GM23338 (cell line): ENCODE data around the gene TNFAIP8L1. TPM values are rescaled to one million over a fixed set of nuclear protein-coding genes. Genes with fewer than 3 reads are reported as not detected.

Experiments used
- ATAC-seq: fragments of 200-7000 bp; cut with Tn5 transposase; 3 replicates; pipeline ENCODE4 v1.9.1; 2020
- DNase-seq: peaks from one replicate; pipeline ENCODE4 v3.0.0-alpha.2; 2015; ENCODE audit warnings: low spot score
- H2AFZ ChIP-seq: fragments of 200-600 bp; sonication (generic); 2 replicates; pipeline ENCODE4 v1.8.0; 2016; ENCODE audit warnings: antibody characterized with exemption, mild to moderate bottlenecking, moderate library complexity
- H3F3A ChIP-seq: fragments of 200-600 bp; sonication (generic); replicated peaks from 2 replicates; pipeline ENCODE4 v1.8.0; 2017; ENCODE audit warnings: antibody characterized with exemption, mixed run types, low read depth
- H3K27ac ChIP-seq: fragments of 200-600 bp; sonication (generic); 2 replicates; pipeline ENCODE4 v1.6.1; 2016; ENCODE audit warnings: low read depth
- H3K27me3 ChIP-seq: fragments of 200-600 bp; sonication (generic); 2 replicates; pipeline ENCODE4 v1.8.0; 2016; ENCODE audit warnings: mild to moderate bottlenecking, mixed run types, moderate library complexity; ENCODE audit not compliant: insufficient read depth
- H3K36me3 ChIP-seq: fragments of 200-600 bp; sonication (generic); 2 replicates; pipeline ENCODE4 v1.8.0; 2016; ENCODE audit warnings: mild to moderate bottlenecking; ENCODE audit not compliant: insufficient read depth
- H3K4me1 ChIP-seq: fragments of 200-600 bp; sonication (generic); 2 replicates; pipeline ENCODE4 v1.8.0; 2016; ENCODE audit warnings: mild to moderate bottlenecking, moderate library complexity; ENCODE audit not compliant: insufficient read depth
- H3K4me2 ChIP-seq: fragments of 200-600 bp; sonication (generic); 2 replicates; pipeline ENCODE4 v1.7.1; 2017; ENCODE audit warnings: mixed run types
- H3K4me3 ChIP-seq: fragments of 200-600 bp; sonication (generic); 2 replicates; pipeline ENCODE4 v1.6.1; 2016; ENCODE audit warnings: mixed run types
- H3K79me2 ChIP-seq: fragments of 200-600 bp; sonication (generic); replicated peaks from 2 replicates; pipeline ENCODE4 v1.8.0; 2017; ENCODE audit warnings: mild to moderate bottlenecking; ENCODE audit not compliant: insufficient read depth
- H3K9me2 ChIP-seq: fragments of 200-600 bp; sonication (generic); 2 replicates; pipeline ENCODE4 v1.8.0; 2017; ENCODE audit not compliant: insufficient read depth
- H4K20me1 ChIP-seq: fragments of 200-600 bp; sonication (generic); replicated peaks from 2 replicates; pipeline ENCODE4 v1.8.0; 2017; ENCODE audit warnings: mild to moderate bottlenecking; ENCODE audit not compliant: insufficient read depth
- H3K27ac Mint-ChIP-seq: 2 replicates; pipeline ENCODE4 v1.8.0; 2020; ENCODE audit warnings: inconsistent platforms, mild to moderate bottlenecking, moderate library complexity, mixed read lengths
- H3K27me3 Mint-ChIP-seq: 3 replicates; pipeline ENCODE4 v1.8.0; 2022; ENCODE audit warnings: low read depth, mild to moderate bottlenecking, moderate library complexity, mixed read lengths, inconsistent platforms; ENCODE audit not compliant: insufficient read depth, poor library complexity
- H3K36me3 Mint-ChIP-seq: 3 replicates; pipeline ENCODE4 v1.8.0; 2021; ENCODE audit warnings: low read depth, mild to moderate bottlenecking, inconsistent platforms, moderate library complexity, mixed read lengths
- H3K4me1 Mint-ChIP-seq: 3 replicates; pipeline ENCODE4 v1.8.0; 2020; ENCODE audit warnings: mild to moderate bottlenecking, inconsistent platforms, mixed read lengths
- H3K4me3 Mint-ChIP-seq: 3 replicates; pipeline ENCODE4 v1.8.0; 2021; ENCODE audit warnings: moderate library complexity, mild to moderate bottlenecking, inconsistent platforms, mixed read lengths
- H3K9me3 Mint-ChIP-seq: 3 replicates; pipeline ENCODE4 v1.8.0; 2020; ENCODE audit warnings: moderate library complexity, mild to moderate bottlenecking, inconsistent platforms, mixed read lengths
- CREB1 ChIP-seq: fragments of 250-450 bp; sonication (Bioruptor Pico); IDR thresholded peaks from 2 replicates; pipeline ENCODE4 v1.5.0; 2020; ENCODE audit warnings: low read depth, mild to moderate bottlenecking, moderate library complexity
- JUNB ChIP-seq: IDR thresholded peaks from one replicate; pipeline ENCODE4 v1.6.1; 2016; ENCODE audit warnings: antibody characterized with exemption; ENCODE audit not compliant: unreplicated experiment
- POLR2AphosphoS5 ChIP-seq: IDR thresholded peaks from 2 replicates; pipeline ENCODE4 v1.6.1; 2016; ENCODE audit warnings: antibody characterized with exemption, low read depth
- ZNF331 ChIP-seq: fragments of 250-450 bp; sonication (Bioruptor Pico); IDR thresholded peaks from 2 replicates; pipeline ENCODE4 v1.5.0; 2020; ENCODE audit warnings: low read depth, mild to moderate bottlenecking, moderate library complexity
- polyA plus RNA-seq: library from polyadenylated mRNA; unstranded; fragments of >200 nt; fragmentation: Nextera tagmentation; extraction: Ambion mirVana; gene quantifications from 2 replicates; pipeline ENCODE4 v1.2.1, GENCODE V29; 2016
- total RNA-seq: library from RNA; depleted of rRNA; stranded (reverse); fragments of >200 nt; shearing (Covaris generic); gene quantifications from 2 replicates; pipeline ENCODE4 v1.2.3, GENCODE V29; 2014
- TF ChIP-seq, protein P1 (sequence below): fragments of 250-450 bp; sonication (Bioruptor Pico); IDR thresholded peaks from 2 replicates; pipeline ENCODE4 v1.5.0; 2020; ENCODE audit warnings: mild to moderate bottlenecking, moderate library complexity
- TF ChIP-seq, protein P2 (sequence below): IDR thresholded peaks from 2 replicates; pipeline ENCODE4 v1.6.1; 2016; ENCODE audit warnings: antibody characterized with exemption
- TF ChIP-seq, protein P3 (sequence below): IDR thresholded peaks from one replicate; pipeline ENCODE4 v1.6.1; 2018; ENCODE audit warnings: antibody characterized with exemption; ENCODE audit not compliant: unreplicated experiment

Gene TNFAIP8L1
- total and polyA plus RNA-seq, 2 experiments from 2014 or later: 2.7 to 4.1 TPM

DNA sequence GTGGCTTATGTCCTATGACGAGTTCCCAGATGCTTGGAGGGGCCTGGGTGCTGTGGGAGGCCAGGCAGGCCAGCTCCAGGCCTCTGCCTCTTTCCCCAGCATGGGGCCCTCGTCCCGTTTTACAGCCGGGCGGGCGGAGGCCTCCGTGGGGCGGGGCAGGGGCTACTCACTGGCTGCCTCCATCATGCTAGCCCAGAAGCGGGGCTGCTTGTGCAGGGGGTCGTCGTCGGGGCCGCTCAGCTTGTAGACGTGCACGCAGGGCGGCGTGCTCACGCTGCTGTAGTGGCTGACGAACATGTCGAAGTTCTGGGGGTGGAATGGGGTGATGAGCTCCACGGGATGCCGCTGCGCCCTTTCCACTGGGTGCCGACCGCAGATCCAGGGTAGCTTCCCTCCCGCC is 49.3 kb downstream of the TNFAIP8L1 start (continued):
- TF ChIP-seq, protein P1, sequence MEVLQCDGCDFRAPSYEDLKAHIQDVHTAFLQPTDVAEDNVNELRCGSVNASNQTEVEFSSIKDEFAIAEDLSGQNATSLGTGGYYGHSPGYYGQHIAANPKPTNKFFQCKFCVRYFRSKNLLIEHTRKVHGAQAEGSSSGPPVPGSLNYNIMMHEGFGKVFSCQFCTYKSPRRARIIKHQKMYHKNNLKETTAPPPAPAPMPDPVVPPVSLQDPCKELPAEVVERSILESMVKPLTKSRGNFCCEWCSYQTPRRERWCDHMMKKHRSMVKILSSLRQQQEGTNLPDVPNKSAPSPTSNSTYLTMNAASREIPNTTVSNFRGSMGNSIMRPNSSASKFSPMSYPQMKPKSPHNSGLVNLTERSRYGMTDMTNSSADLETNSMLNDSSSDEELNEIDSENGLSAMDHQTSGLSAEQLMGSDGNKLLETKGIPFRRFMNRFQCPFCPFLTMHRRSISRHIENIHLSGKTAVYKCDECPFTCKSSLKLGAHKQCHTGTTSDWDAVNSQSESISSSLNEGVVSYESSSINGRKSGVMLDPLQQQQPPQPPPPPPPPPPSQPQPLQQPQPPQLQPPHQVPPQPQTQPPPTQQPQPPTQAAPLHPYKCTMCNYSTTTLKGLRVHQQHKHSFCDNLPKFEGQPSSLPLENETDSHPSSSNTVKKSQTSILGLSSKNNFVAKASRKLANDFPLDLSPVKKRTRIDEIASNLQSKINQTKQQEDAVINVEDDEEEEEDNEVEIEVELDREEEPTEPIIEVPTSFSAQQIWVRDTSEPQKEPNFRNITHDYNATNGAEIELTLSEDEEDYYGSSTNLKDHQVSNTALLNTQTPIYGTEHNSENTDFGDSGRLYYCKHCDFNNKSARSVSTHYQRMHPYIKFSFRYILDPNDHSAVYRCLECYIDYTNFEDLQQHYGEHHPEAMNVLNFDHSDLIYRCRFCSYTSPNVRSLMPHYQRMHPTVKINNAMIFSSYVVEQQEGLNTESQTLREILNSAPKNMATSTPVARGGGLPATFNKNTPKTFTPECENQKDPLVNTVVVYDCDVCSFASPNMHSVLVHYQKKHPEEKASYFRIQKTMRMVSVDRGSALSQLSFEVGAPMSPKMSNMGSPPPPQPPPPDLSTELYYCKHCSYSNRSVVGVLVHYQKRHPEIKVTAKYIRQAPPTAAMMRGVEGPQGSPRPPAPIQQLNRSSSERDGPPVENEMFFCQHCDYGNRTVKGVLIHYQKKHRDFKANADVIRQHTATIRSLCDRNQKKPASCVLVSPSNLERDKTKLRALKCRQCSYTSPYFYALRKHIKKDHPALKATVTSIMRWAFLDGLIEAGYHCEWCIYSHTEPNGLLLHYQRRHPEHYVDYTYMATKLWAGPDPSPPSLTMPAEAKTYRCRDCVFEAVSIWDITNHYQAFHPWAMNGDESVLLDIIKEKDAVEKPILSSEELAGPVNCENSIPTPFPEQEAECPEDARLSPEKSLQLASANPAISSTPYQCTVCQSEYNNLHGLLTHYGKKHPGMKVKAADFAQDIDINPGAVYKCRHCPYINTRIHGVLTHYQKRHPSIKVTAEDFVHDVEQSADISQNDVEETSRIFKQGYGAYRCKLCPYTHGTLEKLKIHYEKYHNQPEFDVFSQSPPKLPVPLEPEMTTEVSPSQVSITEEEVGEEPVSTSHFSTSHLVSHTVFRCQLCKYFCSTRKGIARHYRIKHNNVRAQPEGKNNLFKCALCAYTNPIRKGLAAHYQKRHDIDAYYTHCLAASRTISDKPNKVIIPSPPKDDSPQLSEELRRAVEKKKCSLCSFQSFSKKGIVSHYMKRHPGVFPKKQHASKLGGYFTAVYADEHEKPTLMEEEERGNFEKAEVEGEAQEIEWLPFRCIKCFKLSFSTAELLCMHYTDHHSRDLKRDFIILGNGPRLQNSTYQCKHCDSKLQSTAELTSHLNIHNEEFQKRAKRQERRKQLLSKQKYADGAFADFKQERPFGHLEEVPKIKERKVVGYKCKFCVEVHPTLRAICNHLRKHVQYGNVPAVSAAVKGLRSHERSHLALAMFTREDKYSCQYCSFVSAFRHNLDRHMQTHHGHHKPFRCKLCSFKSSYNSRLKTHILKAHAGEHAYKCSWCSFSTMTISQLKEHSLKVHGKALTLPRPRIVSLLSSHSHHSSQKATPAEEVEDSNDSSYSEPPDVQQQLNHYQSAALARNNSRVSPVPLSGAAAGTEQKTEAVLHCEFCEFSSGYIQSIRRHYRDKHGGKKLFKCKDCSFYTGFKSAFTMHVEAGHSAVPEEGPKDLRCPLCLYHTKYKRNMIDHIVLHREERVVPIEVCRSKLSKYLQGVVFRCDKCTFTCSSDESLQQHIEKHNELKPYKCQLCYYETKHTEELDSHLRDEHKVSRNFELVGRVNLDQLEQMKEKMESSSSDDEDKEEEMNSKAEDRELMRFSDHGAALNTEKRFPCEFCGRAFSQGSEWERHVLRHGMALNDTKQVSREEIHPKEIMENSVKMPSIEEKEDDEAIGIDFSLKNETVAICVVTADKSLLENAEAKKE: no peak
- TF ChIP-seq POLR2AphosphoS5 (no peak), JUNB (no peak)
- TF ChIP-seq, protein P2, sequence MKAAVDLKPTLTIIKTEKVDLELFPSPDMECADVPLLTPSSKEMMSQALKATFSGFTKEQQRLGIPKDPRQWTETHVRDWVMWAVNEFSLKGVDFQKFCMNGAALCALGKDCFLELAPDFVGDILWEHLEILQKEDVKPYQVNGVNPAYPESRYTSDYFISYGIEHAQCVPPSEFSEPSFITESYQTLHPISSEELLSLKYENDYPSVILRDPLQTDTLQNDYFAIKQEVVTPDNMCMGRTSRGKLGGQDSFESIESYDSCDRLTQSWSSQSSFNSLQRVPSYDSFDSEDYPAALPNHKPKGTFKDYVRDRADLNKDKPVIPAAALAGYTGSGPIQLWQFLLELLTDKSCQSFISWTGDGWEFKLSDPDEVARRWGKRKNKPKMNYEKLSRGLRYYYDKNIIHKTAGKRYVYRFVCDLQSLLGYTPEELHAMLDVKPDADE: no peak

GRCh38 chr19:4689403-4689802 is 50.1 kb downstream of the TNFAIP8L1 start:
- Mint-ChIP-seq H3K36me3 (peaks cover 33% of the 10 kb centered on the region), H3K4me1 (no peaks in the 10 kb centered on the region), H3K27ac (no peak overlapping the region), H3K4me3 (no peak overlapping the region), H3K27me3 (peaks cover 10% of the 10 kb centered on the region), H3K9me3 (no peaks in the 10 kb centered on the region)
- no peak for DNase-seq
- no peak overlapping the region for H3K4me2 ChIP-seq
- H3K27ac ChIP-seq: no peak overlapping the region
- no peak overlapping the region for H2AFZ ChIP-seq
- H3K9me2 ChIP-seq: no peaks in the 10 kb centered on the region
- H3K27me3 ChIP-seq: no peaks in the 10 kb centered on the region
- no peaks in the 10 kb centered on the region for H3K4me1 ChIP-seq
- no peaks in the 10 kb centered on the region for H4K20me1 ChIP-seq
- no peaks in the 10 kb centered on the region for H3F3A ChIP-seq
- peaks cover 6% of the 10 kb centered on the region for H3K36me3 ChIP-seq
- ATAC-seq: no peak
- H3K4me3 ChIP-seq: no peak overlapping the region
- H3K79me2 ChIP-seq: no peaks in the 10 kb centered on the region
- TF ChIP-seq, protein P3, sequence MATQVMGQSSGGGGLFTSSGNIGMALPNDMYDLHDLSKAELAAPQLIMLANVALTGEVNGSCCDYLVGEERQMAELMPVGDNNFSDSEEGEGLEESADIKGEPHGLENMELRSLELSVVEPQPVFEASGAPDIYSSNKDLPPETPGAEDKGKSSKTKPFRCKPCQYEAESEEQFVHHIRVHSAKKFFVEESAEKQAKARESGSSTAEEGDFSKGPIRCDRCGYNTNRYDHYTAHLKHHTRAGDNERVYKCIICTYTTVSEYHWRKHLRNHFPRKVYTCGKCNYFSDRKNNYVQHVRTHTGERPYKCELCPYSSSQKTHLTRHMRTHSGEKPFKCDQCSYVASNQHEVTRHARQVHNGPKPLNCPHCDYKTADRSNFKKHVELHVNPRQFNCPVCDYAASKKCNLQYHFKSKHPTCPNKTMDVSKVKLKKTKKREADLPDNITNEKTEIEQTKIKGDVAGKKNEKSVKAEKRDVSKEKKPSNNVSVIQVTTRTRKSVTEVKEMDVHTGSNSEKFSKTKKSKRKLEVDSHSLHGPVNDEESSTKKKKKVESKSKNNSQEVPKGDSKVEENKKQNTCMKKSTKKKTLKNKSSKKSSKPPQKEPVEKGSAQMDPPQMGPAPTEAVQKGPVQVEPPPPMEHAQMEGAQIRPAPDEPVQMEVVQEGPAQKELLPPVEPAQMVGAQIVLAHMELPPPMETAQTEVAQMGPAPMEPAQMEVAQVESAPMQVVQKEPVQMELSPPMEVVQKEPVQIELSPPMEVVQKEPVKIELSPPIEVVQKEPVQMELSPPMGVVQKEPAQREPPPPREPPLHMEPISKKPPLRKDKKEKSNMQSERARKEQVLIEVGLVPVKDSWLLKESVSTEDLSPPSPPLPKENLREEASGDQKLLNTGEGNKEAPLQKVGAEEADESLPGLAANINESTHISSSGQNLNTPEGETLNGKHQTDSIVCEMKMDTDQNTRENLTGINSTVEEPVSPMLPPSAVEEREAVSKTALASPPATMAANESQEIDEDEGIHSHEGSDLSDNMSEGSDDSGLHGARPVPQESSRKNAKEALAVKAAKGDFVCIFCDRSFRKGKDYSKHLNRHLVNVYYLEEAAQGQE: no peak
- TF ChIP-seq ZNF331 (CRISPR knock-in tag): no peak
- TF ChIP-seq CREB1: no peak
- TF ChIP-seq, protein P2: no peak
